Liver (tissue), 9 donors: ENCODE results near the gene CCNY. TPM values are rescaled to one million over a fixed set of nuclear protein-coding genes. Genes with fewer than 3 reads are reported as not detected.

Source experiments
- DNase-seq: peaks from one replicate; pipeline ENCODE4 v3.0.0-alpha.2; 2017; ENCODE audit warnings: low spot score
- H3K27ac ChIP-seq, 2 donors: one replicate each; pipeline ENCODE4 v1.7.0; 2013; ENCODE audit warnings: inconsistent platforms in 2 of 2, low read length in 2 of 2, control low read depth in 1 of 2, low read depth in 1 of 2, mild to moderate bottlenecking in 1 of 2
- H3K27me3 ChIP-seq, 4 donors: one replicate each; pipeline versions ENCODE4 v1.6.1 to v1.7.0; 2013; ENCODE audit warnings: low read length in 3 of 4, inconsistent platforms in 1 of 4, mild to moderate bottlenecking in 1 of 4, moderate library complexity in 1 of 4; ENCODE audit not compliant: control insufficient read depth in 4 of 4, insufficient read depth in 4 of 4
- H3K36me3 ChIP-seq, 4 donors: one replicate each; pipeline versions ENCODE4 v1.6.1 to v1.7.0; 2013; ENCODE audit warnings: low read length in 3 of 4, mild to moderate bottlenecking in 3 of 4, low read depth in 1 of 4, moderate library complexity in 1 of 4; ENCODE audit not compliant: control insufficient read depth in 4 of 4, insufficient read depth in 3 of 4
- H3K4me1 ChIP-seq, 4 donors: one replicate each; pipeline versions ENCODE4 v1.6.1 to v1.7.0; 2013; ENCODE audit warnings: low read length in 3 of 4, mild to moderate bottlenecking in 3 of 4, moderate library complexity in 1 of 4; ENCODE audit not compliant: control insufficient read depth in 4 of 4, insufficient read depth in 4 of 4
- H3K4me3 ChIP-seq, 3 donors: one replicate each; pipeline versions ENCODE4 v1.6.1 to v1.7.0; 2013; ENCODE audit warnings: low read length in 3 of 3, control low read depth in 1 of 3, low read depth in 1 of 3, mild to moderate bottlenecking in 1 of 3
- H3K9ac ChIP-seq, 2 donors: one replicate each; pipeline ENCODE4 v1.7.0; 2013; ENCODE audit warnings: low read length in 2 of 2, mild to moderate bottlenecking in 2 of 2, moderate library complexity in 2 of 2, control low read depth in 1 of 2, low read depth in 1 of 2
- H3K9me3 ChIP-seq, 4 donors: one replicate each; pipeline versions ENCODE4 v1.6.1 to v1.7.0; 2013; ENCODE audit warnings: low read length in 3 of 4; ENCODE audit not compliant: control insufficient read depth in 4 of 4
- EGR1 ChIP-seq, 2 donors: IDR thresholded peaks; 2 replicates each; pipeline ENCODE4 v1.6.1; 2016 to 2018; ENCODE audit warnings: antibody characterized with exemption in 2 of 2, low read depth in 2 of 2
- FOXA1 ChIP-seq: IDR thresholded peaks from 2 replicates; pipeline ENCODE4 v1.6.1; 2016; ENCODE audit warnings: antibody characterized with exemption
- FOXA2 ChIP-seq: IDR thresholded peaks from 2 replicates; pipeline ENCODE4 v1.6.1; 2016; ENCODE audit warnings: antibody characterized with exemption
- GABPA ChIP-seq, 2 donors: IDR thresholded peaks in 1 of 2; conservative IDR thresholded peaks in 1 of 2; 2 replicates each; pipeline ENCODE4 v1.6.1; 2016; ENCODE audit warnings: antibody characterized with exemption in 2 of 2, mild to moderate bottlenecking in 1 of 2, moderate library complexity in 1 of 2
- HNF4A ChIP-seq, 2 donors: conservative IDR thresholded peaks; 2 replicates each; pipeline ENCODE4 v1.6.1; 2016; ENCODE audit warnings: antibody characterized with exemption in 2 of 2, mild to moderate bottlenecking in 2 of 2
- HNF4G ChIP-seq: IDR thresholded peaks from 2 replicates; pipeline ENCODE4 v1.6.1; 2016; ENCODE audit warnings: antibody characterized with exemption
- JUND ChIP-seq, 2 donors: IDR thresholded peaks; 2 replicates each; pipeline ENCODE4 v1.6.1; 2016; ENCODE audit warnings: antibody characterized with exemption in 2 of 2
- NR2F2 ChIP-seq: IDR thresholded peaks from 2 replicates; pipeline ENCODE4 v1.6.1; 2016; ENCODE audit warnings: antibody characterized with exemption
- RAD21 ChIP-seq, 2 donors: IDR thresholded peaks; 2 replicates each; pipeline ENCODE4 v1.6.1; 2016; ENCODE audit warnings: antibody characterized with exemption in 2 of 2, mild to moderate bottlenecking in 2 of 2
- RXRA ChIP-seq, 2 donors: IDR thresholded peaks; 2 replicates each; pipeline ENCODE4 v1.6.1; 2017 to 2018; ENCODE audit warnings: antibody characterized with exemption in 2 of 2, mild to moderate bottlenecking in 1 of 2
- SP1 ChIP-seq: IDR thresholded peaks from 2 replicates; pipeline ENCODE4 v1.6.1; 2018; ENCODE audit warnings: antibody characterized with exemption, mild to moderate bottlenecking
- YY1 ChIP-seq: IDR thresholded peaks from 2 replicates; pipeline ENCODE4 v1.6.1; 2016; ENCODE audit warnings: antibody characterized with exemption, mild to moderate bottlenecking
- WGBS: extraction: QIAGEN DNeasy Blood & Tissue Kit; methylation state at CpG from one replicate; pipeline ENCODE4 v1.1.7; 2013; 5-methylcytosine and 5-hydroxymethylcytosine counted together
- polyA plus RNA-seq, 2 donors: library from polyadenylated mRNA; stranded (reverse) in 1 of 2; unstranded in 1 of 2; fragments of 200-250 nt in 1 of 2; fragments of >200 nt in 1 of 2; fragmentation: Nextera tagmentation in 1 of 2; extraction: Ambion mirVana in 1 of 2; gene quantifications; one replicate each; pipeline versions ENCODE4 v1.2.1 to v1.2.3, GENCODE V29; 2013 to 2015
- total RNA-seq, 2 donors: library from RNA; depleted of rRNA; stranded (reverse); fragments of >200 nt; gene quantifications; one replicate each; pipeline ENCODE4 v1.2.3, GENCODE V29; 2014
- TF ChIP-seq, protein P1 (sequence below): IDR thresholded peaks from 2 replicates; pipeline ENCODE4 v1.6.1; 2016; ENCODE audit warnings: antibody characterized with exemption, mild to moderate bottlenecking
- TF ChIP-seq, protein P2 (sequence below): IDR thresholded peaks from 2 replicates; pipeline ENCODE4 v1.6.1; 2016; ENCODE audit warnings: antibody characterized with exemption
- TF ChIP-seq, protein P3 (sequence below): IDR thresholded peaks from 2 replicates; pipeline ENCODE4 v1.6.1; 2016; ENCODE audit warnings: antibody characterized with exemption
- donor health status: healthy.
- donor health status: healthy.
- donor health status: healthy.
- donor health status: healthy.
- donor health status: healthy.

CCNY gene
- total and polyA plus RNA-seq, 4 donors, result 17.6 to 38.4 (median 21.8) TPM

DNA sequence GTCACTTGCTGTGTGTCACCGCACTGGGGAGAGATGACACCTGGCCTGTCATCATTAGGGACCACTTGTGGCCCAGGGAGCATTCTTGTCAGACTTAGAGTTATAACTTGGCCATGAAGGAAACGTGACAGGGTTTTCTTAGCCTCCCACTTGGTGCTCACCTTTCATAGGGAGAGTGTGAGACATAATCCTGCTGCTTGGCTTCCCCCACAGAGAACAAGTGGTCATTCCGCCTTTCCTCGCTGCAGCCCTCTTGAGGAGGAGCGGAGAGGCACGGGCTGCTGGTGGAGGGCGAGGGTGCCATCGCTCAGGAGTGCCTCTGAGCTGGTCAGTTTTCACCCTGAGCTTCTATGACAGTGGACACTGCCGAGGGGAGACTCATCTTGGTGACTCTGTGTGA lies 143.8 kb downstream of the CCNY start:
- Histone ChIP-seq H3K4me3 (no peak overlapping the region), H3K27me3 (no peaks in the 10 kb centered on the region), H3K4me1 (peaks cover 0 to 12% (median 2%) of the 10 kb centered on the region in 4 donors), H3K27ac (no peak overlapping the region), H3K9me3 (no peaks in the 10 kb centered on the region), H3K36me3 (peaks cover 0 to 5% (median 0%) of the 10 kb centered on the region in 4 donors), H3K9ac (no peak overlapping the region)
- DNase-seq, result no peak
- WGBS, result 97% methylated on average over 9 of the region's 9 CpGs
- TF ChIP-seq, protein P1, sequence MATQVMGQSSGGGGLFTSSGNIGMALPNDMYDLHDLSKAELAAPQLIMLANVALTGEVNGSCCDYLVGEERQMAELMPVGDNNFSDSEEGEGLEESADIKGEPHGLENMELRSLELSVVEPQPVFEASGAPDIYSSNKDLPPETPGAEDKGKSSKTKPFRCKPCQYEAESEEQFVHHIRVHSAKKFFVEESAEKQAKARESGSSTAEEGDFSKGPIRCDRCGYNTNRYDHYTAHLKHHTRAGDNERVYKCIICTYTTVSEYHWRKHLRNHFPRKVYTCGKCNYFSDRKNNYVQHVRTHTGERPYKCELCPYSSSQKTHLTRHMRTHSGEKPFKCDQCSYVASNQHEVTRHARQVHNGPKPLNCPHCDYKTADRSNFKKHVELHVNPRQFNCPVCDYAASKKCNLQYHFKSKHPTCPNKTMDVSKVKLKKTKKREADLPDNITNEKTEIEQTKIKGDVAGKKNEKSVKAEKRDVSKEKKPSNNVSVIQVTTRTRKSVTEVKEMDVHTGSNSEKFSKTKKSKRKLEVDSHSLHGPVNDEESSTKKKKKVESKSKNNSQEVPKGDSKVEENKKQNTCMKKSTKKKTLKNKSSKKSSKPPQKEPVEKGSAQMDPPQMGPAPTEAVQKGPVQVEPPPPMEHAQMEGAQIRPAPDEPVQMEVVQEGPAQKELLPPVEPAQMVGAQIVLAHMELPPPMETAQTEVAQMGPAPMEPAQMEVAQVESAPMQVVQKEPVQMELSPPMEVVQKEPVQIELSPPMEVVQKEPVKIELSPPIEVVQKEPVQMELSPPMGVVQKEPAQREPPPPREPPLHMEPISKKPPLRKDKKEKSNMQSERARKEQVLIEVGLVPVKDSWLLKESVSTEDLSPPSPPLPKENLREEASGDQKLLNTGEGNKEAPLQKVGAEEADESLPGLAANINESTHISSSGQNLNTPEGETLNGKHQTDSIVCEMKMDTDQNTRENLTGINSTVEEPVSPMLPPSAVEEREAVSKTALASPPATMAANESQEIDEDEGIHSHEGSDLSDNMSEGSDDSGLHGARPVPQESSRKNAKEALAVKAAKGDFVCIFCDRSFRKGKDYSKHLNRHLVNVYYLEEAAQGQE, result no peak
- TF ChIP-seq EGR1 (IDR thresholded peaks at IDR 0.05; ENCODE audit: low read depth in 2 of 2), result no peak
- no peak for TF ChIP-seq RXRA (IDR thresholded peaks at IDR 0.05)
- TF ChIP-seq HNF4G, result no peak
- TF ChIP-seq, protein P2, sequence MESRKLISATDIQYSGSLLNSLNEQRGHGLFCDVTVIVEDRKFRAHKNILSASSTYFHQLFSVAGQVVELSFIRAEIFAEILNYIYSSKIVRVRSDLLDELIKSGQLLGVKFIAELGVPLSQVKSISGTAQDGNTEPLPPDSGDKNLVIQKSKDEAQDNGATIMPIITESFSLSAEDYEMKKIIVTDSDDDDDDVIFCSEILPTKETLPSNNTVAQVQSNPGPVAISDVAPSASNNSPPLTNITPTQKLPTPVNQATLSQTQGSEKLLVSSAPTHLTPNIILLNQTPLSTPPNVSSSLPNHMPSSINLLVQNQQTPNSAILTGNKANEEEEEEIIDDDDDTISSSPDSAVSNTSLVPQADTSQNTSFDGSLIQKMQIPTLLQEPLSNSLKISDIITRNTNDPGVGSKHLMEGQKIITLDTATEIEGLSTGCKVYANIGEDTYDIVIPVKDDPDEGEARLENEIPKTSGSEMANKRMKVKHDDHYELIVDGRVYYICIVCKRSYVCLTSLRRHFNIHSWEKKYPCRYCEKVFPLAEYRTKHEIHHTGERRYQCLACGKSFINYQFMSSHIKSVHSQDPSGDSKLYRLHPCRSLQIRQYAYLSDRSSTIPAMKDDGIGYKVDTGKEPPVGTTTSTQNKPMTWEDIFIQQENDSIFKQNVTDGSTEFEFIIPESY, result no peak
- TF ChIP-seq SP1, result no peak
- no peak for TF ChIP-seq FOXA2
- no peak for TF ChIP-seq JUND (IDR thresholded peaks at IDR 0.05)
- TF ChIP-seq RAD21 (IDR thresholded peaks at IDR 0.05), result no peak
- TF ChIP-seq GABPA (IDR thresholded peaks at IDR 0.05 in 1 of 2, conservative IDR thresholded peaks at IDR 0.05 in 1 of 2), result no peak
- TF ChIP-seq HNF4A (conservative IDR thresholded peaks at IDR 0.05), result no peak
- TF ChIP-seq FOXA1, result no peak
- TF ChIP-seq NR2F2, result no peak
- TF ChIP-seq, protein P3, sequence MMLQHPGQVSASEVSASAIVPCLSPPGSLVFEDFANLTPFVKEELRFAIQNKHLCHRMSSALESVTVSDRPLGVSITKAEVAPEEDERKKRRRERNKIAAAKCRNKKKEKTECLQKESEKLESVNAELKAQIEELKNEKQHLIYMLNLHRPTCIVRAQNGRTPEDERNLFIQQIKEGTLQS, result no peak

DNA sequence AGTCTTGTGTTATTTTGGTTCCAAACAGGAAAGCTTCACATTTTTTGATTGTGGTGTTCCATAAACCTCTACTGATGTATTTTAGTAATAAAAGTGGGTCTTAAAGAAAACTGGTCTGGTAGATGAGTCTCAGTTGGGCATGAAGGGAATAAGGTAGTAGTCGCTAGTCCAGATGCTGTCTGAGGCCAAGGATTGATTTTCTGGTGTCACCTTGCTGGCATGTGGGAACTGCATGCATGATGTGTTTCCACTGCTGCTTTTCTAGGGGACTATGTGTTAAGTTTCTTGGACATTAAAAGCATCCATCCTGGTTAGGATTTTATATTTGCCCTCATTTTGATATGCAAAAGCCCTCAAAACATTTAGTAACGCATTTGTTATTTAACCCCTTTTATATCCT lies 145.1 kb downstream of the CCNY start:
- Histone ChIP-seq H3K36me3 (peaks cover 0 to 5% (median 4%) of the 10 kb centered on the region in 4 donors), H3K4me3 (no peak overlapping the region), H3K9ac (no peak overlapping the region), H3K27me3 (no peaks in the 10 kb centered on the region), H3K4me1 (peaks cover 0 to 14% (median 4%) of the 10 kb centered on the region in 4 donors), H3K9me3 (no peaks in the 10 kb centered on the region), H3K27ac (no peak overlapping the region)
- 68% methylated on average over 2 of the region's 2 CpGs for WGBS
- TF ChIP-seq EGR1 (IDR thresholded peaks at IDR 0.05; ENCODE audit: low read depth in 2 of 2) (no peak), RXRA (IDR thresholded peaks at IDR 0.05) (peak in 1 of 2 donors; percentile 13), YY1 (no peak), RAD21 (IDR thresholded peaks at IDR 0.05) (peak in 1 of 2 donors; percentile 11)
- DNase-seq, result no peak
